GM06990 (cell line): Measurements from ENCODE around the gene SUPT20HL2.

ENCODE experiments used
- DNase-seq: peaks from one replicate; pipeline ENCODE4 v3.0.0-alpha.2; 2011; ENCODE audit not compliant: insufficient read length; ENCODE audit errors: extremely low read depth
- H3K27me3 ChIP-seq: replicated peaks from 2 replicates; pipeline ENCODE4 v1.6.0; 2011; ENCODE audit warnings: low read length; ENCODE audit not compliant: control insufficient read depth, insufficient read depth
- H3K36me3 ChIP-seq: 2 replicates; pipeline ENCODE4 v1.5.1; 2011; ENCODE audit warnings: low read length; ENCODE audit not compliant: control insufficient read depth, insufficient read depth
- H3K4me3 ChIP-seq: replicated peaks from 2 replicates; pipeline ENCODE4 v1.5.1; 2011; ENCODE audit warnings: low read depth, mild to moderate bottlenecking, control low read depth, low read length
- TF ChIP-seq, protein P1 (sequence below): IDR thresholded peaks from 2 replicates; pipeline ENCODE4 v1.5.1; 2011; ENCODE audit warnings: low read length, control low read depth, mild to moderate bottlenecking, inconsistent platforms; ENCODE audit not compliant: insufficient read depth, poor library complexity, severe bottlenecking

SUPT20HL2 gene

GRCh38 chrX:24285082-24285481 lies 28.8 kb downstream of the SUPT20HL2 start:
- H3K27me3 ChIP-seq = no peaks in the 10 kb centered on the region
- no peak for DNase-seq
- TF ChIP-seq, protein P1, sequence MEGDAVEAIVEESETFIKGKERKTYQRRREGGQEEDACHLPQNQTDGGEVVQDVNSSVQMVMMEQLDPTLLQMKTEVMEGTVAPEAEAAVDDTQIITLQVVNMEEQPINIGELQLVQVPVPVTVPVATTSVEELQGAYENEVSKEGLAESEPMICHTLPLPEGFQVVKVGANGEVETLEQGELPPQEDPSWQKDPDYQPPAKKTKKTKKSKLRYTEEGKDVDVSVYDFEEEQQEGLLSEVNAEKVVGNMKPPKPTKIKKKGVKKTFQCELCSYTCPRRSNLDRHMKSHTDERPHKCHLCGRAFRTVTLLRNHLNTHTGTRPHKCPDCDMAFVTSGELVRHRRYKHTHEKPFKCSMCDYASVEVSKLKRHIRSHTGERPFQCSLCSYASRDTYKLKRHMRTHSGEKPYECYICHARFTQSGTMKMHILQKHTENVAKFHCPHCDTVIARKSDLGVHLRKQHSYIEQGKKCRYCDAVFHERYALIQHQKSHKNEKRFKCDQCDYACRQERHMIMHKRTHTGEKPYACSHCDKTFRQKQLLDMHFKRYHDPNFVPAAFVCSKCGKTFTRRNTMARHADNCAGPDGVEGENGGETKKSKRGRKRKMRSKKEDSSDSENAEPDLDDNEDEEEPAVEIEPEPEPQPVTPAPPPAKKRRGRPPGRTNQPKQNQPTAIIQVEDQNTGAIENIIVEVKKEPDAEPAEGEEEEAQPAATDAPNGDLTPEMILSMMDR = no peak

GRCh38 chrX:24283127-24283794 lies 30.6 kb downstream of the SUPT20HL2 start:
- TF ChIP-seq, protein P1 = no peak
- Histone ChIP-seq H3K4me3 (no peak overlapping the region), H3K27me3 (no peaks in the 10 kb centered on the region), H3K36me3 (no peaks in the 10 kb centered on the region)
- DNase-seq = no peak

More at GRCh38 chrX:24285082-24285481, 28.8 kb downstream of the SUPT20HL2 start:
- Histone ChIP-seq H3K36me3 (no peaks in the 10 kb centered on the region), H3K4me3 (no peak overlapping the region)

GRCh38 chrX:24282381-24283126 lies 31.3 kb downstream of the SUPT20HL2 start:
- no peak overlapping the region for H3K4me3 ChIP-seq
- H3K27me3 ChIP-seq = no peaks in the 10 kb centered on the region
- no peak for DNase-seq
- H3K36me3 ChIP-seq = no peaks in the 10 kb centered on the region
- TF ChIP-seq, protein P1 = no peak

- TF ChIP-seq, protein P1 = no peak
- no peak overlapping the region for H3K4me3 ChIP-seq
- no peaks in the 10 kb centered on the region for H3K36me3 ChIP-seq
- no peak for DNase-seq
- no peaks in the 10 kb centered on the region for H3K27me3 ChIP-seq
Observed at GRCh38 chrX:24277405-24277804, 36.5 kb downstream of the SUPT20HL2 start.

GRCh38 chrX:24276015-24276414 lies 37.9 kb downstream of the SUPT20HL2 start:
- Histone ChIP-seq H3K4me3 (no peak overlapping the region), H3K36me3 (no peaks in the 10 kb centered on the region), H3K27me3 (no peaks in the 10 kb centered on the region)
- TF ChIP-seq, protein P1 = no peak
- DNase-seq = no peak
